Measurements from ENCODE around the gene UIMC1. TPM values are rescaled to one million over a fixed set of nuclear protein-coding genes. Genes with fewer than 3 reads are reported as not detected.

The UIMC1 gene
- total and polyA plus RNA-seq, 2 of the 13 experiments (the other 11 are each of a cell fraction or from before 2014, with no cell fraction given), result 18.9 to 32.7 TPM

- TF ChIP-seq NRL (CRISPR knock-in tag; IDR thresholded peaks at IDR 0.05; ENCODE audit: borderline replicate concordance) (0 out of 2 replicates have a peak, but pooled peaks have one; percentile 68), ZNF18 (CRISPR knock-in tag; IDR thresholded peaks at IDR 0.05; ENCODE audit: insufficient replicate concordance) (peak; percentile 69), TCF7 (IDR thresholded peaks at IDR 0.05; ENCODE audit: low read depth) (no peak), GPN1 (CRISPR knock-in tag; IDR thresholded peaks at IDR 0.05; ENCODE audit: borderline replicate concordance) (no peak), GATAD2A (CRISPR knock-in tag; IDR thresholded peaks at IDR 0.05) (0 out of 2 replicates have a peak, but pooled peaks have one; percentile 21), ZNF839 (CRISPR knock-in tag; IDR thresholded peaks at IDR 0.05; ENCODE audit: borderline replicate concordance) (peak; percentile 70; the same call in 1 of the 2 replicates), TOE1 (CRISPR knock-in tag; IDR thresholded peaks at IDR 0.05) (no peak), MEIS1 (CRISPR knock-in tag; IDR thresholded peaks at IDR 0.05; ENCODE audit: borderline replicate concordance) (0 out of 2 replicates have a peak, but pooled peaks have one; percentile 7), KDM2A (CRISPR knock-in tag; IDR thresholded peaks at IDR 0.05; ENCODE audit: borderline replicate concordance, low read depth) (peak; percentile 4; the same call in 1 of the 2 replicates), ZNF639 (CRISPR knock-in tag; conservative IDR thresholded peaks at IDR 0.05) (no peak), TBP (CRISPR knock-in tag; IDR thresholded peaks at IDR 0.05) (no peak), TFAP4 (IDR thresholded peaks at IDR 0.05; ENCODE audit: borderline replicate concordance, low read depth) (peak; percentile 10; the same call in 1 of the 2 replicates), CTCF (CRISPR knock-in tag; IDR thresholded peaks at IDR 0.05) (peak; percentile 56), THRA (CRISPR knock-in tag; IDR thresholded peaks at IDR 0.05; ENCODE audit: borderline replicate concordance) (peak; percentile 27; the same call in 1 of the 2 replicates), KDM5A (IDR thresholded peaks at IDR 0.05; ENCODE audit: borderline replicate concordance, low read length) (peak; percentile 13; the same call in 1 of the 2 replicates), IRF1 (CRISPR knock-in tag; IDR thresholded peaks at IDR 0.05; ENCODE audit: low read depth) (no peak), MED1 (CRISPR knock-in tag; IDR thresholded peaks at IDR 0.05) (peak; percentile 25; the same call in 1 of the 2 replicates), ZNF547 (CRISPR knock-in tag; IDR thresholded peaks at IDR 0.05) (0 out of 2 replicates have a peak, but pooled peaks have one; percentile 14), ZC3H13 (CRISPR knock-in tag; IDR thresholded peaks at IDR 0.05) (0 out of 2 replicates have a peak, but pooled peaks have one; percentile 16)
Observed at GRCh38 chr5:177005619-177006264, 837 bp downstream of the UIMC1 start (continued).
